ENCODE data around the gene GANAB. TPM values are rescaled to one million over a fixed set of nuclear protein-coding genes. Genes with fewer than 3 reads are reported as not detected.
A peak's percentile ranks its signal among the peaks of the same experiment; 100 is the strongest.

GANAB gene
- total and polyA plus RNA-seq, 2 of the 13 experiments (the other 11 are each of a cell fraction or from before 2014, with no cell fraction given) = 99.5 to 234 TPM

DNA sequence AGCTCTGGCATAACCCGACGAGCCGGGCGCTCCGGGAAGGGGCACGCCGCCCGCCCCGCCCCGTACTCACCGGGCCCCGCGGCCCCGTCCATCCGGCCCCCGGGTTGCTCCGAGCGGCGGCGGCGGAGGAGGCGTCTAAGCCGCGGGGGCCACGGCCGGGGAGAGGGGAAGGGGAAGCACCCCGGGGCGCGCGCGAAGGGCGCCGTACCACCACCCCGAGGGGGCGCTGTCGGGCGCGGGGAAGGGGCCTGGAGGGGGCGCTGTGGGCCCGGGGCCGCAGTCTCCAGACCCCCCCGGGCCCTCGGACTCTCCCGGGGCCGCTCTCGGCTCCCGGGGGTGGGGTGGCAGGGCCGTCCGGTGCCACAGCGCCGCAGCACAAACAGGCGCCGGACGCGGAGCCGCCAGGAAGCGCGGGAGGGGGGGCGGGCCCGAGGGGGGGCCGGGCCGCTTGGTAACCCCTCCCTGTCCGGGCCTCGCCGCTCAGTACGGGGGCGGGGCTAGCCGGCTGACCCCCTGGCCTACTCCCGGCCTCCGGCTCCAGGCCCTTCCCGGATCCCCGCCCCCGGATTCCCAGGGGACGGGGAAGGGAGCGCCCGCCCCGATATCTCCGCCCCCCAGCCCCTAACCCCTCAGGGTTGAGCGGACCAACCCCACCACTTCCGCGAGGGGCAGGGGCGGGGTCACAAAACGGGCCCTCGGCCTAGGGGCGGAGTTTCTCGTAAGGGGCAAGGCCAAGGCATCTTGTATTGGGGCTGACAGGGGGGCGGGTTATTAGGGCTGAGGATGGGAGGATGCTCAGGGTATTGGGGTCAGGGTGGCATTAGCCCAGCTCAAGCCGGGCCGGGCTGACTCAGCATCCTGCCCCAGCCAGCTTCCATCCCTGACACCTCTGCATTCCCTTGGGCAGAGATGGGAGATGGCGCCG, 33.8 kb downstream of the GANAB start, which contains the start of the genes EML3 and ROM1 (continued):
- TF ChIP-seq ZC3H13 (CRISPR knock-in tag; IDR thresholded peaks at IDR 0.05) (peak; percentile 54; the same call in 1 of the 2 replicates), TBL1XR1 (IDR thresholded peaks at IDR 0.05; ENCODE audit: borderline replicate concordance, low read length, partially characterized antibody) (no peak), ZNF547 (CRISPR knock-in tag; IDR thresholded peaks at IDR 0.05) (peak; percentile 44; the same call in 1 of the 2 replicates), CTCF (CRISPR knock-in tag; IDR thresholded peaks at IDR 0.05) (peak; percentile 74), ZNF562 (CRISPR knock-in tag; IDR thresholded peaks at IDR 0.05; ENCODE audit: borderline replicate concordance) (no peak), GABPA (IDR thresholded peaks at IDR 0.05; ENCODE audit: low read depth, low read length) (no peak), GABPA (CRISPR knock-in tag; IDR thresholded peaks at IDR 0.05; ENCODE audit: low read depth) (peak; percentile 31; the same call in 1 of the 2 replicates), TCF12 (IDR thresholded peaks at IDR 0.05) (no peak), TCF12 (CRISPR knock-in tag; IDR thresholded peaks at IDR 0.05) (peak; percentile 55; the same call in 1 of the 2 replicates), DPF2 (CRISPR knock-in tag; IDR thresholded peaks at IDR 0.05; ENCODE audit: borderline replicate concordance, low read depth) (no peak), PHF8 (CRISPR knock-in tag; IDR thresholded peaks at IDR 0.05) (peak; percentile 28; the same call in 1 of the 2 replicates), ZNF770 (CRISPR knock-in tag; IDR thresholded peaks at IDR 0.05) (no peak), GABPB1 (CRISPR knock-in tag; IDR thresholded peaks at IDR 0.05) (peak; percentile 67; the same call in 1 of the 2 replicates), CERS6 (CRISPR knock-in tag; IDR thresholded peaks at IDR 0.05) (no peak), ZNF607 (CRISPR knock-in tag; IDR thresholded peaks at IDR 0.05; ENCODE audit: borderline replicate concordance) (0 out of 2 replicates have a peak, but pooled peaks have one; percentile 57)
- TF ChIP-seq, protein P1, sequence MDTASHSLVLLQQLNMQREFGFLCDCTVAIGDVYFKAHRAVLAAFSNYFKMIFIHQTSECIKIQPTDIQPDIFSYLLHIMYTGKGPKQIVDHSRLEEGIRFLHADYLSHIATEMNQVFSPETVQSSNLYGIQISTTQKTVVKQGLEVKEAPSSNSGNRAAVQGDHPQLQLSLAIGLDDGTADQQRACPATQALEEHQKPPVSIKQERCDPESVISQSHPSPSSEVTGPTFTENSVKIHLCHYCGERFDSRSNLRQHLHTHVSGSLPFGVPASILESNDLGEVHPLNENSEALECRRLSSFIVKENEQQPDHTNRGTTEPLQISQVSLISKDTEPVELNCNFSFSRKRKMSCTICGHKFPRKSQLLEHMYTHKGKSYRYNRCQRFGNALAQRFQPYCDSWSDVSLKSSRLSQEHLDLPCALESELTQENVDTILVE (CRISPR knock-in tag; IDR thresholded peaks at IDR 0.05) = peak; percentile 66; the same call in 1 of the 2 replicates
- TF ChIP-seq, protein P2, sequence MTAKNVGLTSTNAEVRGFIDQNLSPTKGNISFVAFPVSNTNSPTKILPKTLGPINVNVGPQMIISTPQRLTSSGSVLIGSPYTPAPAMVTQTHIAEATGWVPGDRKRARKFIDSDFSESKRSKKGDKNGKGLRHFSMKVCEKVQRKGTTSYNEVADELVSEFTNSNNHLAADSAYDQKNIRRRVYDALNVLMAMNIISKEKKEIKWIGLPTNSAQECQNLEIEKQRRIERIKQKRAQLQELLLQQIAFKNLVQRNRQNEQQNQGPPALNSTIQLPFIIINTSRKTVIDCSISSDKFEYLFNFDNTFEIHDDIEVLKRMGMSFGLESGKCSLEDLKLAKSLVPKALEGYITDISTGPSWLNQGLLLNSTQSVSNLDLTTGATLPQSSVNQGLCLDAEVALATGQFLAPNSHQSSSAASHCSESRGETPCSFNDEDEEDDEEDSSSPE (CRISPR knock-in tag; IDR thresholded peaks at IDR 0.05) = 0 out of 2 replicates have a peak, but pooled peaks have one; percentile 24
- TF ChIP-seq, protein P3, sequence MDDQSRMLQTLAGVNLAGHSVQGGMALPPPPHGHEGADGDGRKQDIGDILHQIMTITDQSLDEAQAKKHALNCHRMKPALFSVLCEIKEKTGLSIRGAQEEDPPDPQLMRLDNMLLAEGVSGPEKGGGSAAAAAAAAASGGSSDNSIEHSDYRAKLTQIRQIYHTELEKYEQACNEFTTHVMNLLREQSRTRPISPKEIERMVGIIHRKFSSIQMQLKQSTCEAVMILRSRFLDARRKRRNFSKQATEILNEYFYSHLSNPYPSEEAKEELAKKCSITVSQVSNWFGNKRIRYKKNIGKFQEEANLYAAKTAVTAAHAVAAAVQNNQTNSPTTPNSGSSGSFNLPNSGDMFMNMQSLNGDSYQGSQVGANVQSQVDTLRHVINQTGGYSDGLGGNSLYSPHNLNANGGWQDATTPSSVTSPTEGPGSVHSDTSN (CRISPR knock-in tag; IDR thresholded peaks at IDR 0.05; ENCODE audit: borderline replicate concordance) = no peak
